ENCODE measurements around the gene CHD9.

DNA sequence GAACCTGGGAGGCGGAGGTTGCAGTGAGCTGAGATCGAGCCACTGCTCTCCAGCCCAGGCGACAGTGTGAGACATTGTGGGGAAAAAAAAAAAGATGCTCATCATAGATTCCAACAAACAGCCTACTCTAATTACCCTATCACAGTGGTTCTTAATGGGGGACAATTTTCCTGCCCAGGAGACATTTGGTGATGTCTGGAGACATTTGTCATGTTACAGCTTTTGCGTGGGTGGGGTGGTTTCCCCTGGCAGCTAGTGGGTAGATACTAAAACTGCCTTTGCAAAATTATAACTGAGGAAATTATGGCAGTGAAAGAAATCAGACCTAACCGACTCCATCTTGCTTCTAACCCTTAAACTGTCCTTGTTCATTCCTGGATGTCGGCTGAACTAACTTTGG is 287.0 kb downstream of the CHD9 start:
- TF ChIP-seq, protein P1, sequence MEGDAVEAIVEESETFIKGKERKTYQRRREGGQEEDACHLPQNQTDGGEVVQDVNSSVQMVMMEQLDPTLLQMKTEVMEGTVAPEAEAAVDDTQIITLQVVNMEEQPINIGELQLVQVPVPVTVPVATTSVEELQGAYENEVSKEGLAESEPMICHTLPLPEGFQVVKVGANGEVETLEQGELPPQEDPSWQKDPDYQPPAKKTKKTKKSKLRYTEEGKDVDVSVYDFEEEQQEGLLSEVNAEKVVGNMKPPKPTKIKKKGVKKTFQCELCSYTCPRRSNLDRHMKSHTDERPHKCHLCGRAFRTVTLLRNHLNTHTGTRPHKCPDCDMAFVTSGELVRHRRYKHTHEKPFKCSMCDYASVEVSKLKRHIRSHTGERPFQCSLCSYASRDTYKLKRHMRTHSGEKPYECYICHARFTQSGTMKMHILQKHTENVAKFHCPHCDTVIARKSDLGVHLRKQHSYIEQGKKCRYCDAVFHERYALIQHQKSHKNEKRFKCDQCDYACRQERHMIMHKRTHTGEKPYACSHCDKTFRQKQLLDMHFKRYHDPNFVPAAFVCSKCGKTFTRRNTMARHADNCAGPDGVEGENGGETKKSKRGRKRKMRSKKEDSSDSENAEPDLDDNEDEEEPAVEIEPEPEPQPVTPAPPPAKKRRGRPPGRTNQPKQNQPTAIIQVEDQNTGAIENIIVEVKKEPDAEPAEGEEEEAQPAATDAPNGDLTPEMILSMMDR (IDR thresholded peaks at IDR 0.05): no peak
- TF ChIP-seq POLR2AphosphoS5 (IDR thresholded peaks at IDR 0.05; ENCODE audit: low read depth, low read length): no peak
- TF ChIP-seq SIN3A (IDR thresholded peaks at IDR 0.05; ENCODE audit: borderline replicate concordance, insufficient read depth, low read depth, low read length): no peak
